H1 (cell line): ENCODE measurements around the gene GPR42. TPM values are rescaled to one million over a fixed set of nuclear protein-coding genes. Genes with fewer than 3 reads are reported as not detected.
A peak's percentile ranks its signal among the peaks of the same experiment; 100 is the strongest.

Source experiments
- CTCF ChIA-PET: fragments of 300-600 bp; sonication (Branson Sonifier 250); formaldehyde crosslinking; loops from one replicate; lab custom pipeline; 2021; ENCODE audit not compliant: partially characterized antibody; lab: Charles Lee
- POLR2A ChIA-PET: fragments of 300-600 bp; sonication (Branson Sonifier 250); formaldehyde crosslinking; loops from one replicate; lab custom pipeline; 2021; ENCODE audit warnings: inconsistent platforms; ENCODE audit not compliant: partially characterized antibody; lab: Charles Lee
- DNase-seq, 2 experiments: peaks; one replicate each; pipeline versions ENCODE4 v3.0.0 to v3.0.0-alpha.2; 2010 to 2022; ENCODE audit warnings: low spot score in 2 of 2, low read depth in 1 of 2, mixed read lengths in 1 of 2
- FAIRE-seq: peaks from 2 replicates; lab custom pipeline; 2011; peaks lifted over from hg19 to GRCh38; lab: Jason Lieb, UNC
- H2AFZ ChIP-seq: 2 replicates; pipeline ENCODE4 v1.8.1; 2012; ENCODE audit warnings: low read length, inconsistent platforms
- H2AK5ac ChIP-seq: 2 replicates; pipeline ENCODE4 v1.6.1; 2013; ENCODE audit warnings: low read depth, low read length
- H2BK120ac ChIP-seq: replicated peaks from 2 replicates; pipeline ENCODE3; 2013; ENCODE audit warnings: low read depth, low read length, inconsistent platforms
- H2BK12ac ChIP-seq: 2 replicates; pipeline ENCODE4 v1.6.1; 2013; ENCODE audit warnings: low read depth, low read length
- H2BK15ac ChIP-seq: 2 replicates; pipeline ENCODE4 v1.6.1; 2013; ENCODE audit warnings: low read length
- H2BK20ac ChIP-seq: 2 replicates; pipeline ENCODE4 v1.6.1; 2013; ENCODE audit warnings: low read length
- H2BK5ac ChIP-seq: 2 replicates; pipeline ENCODE4 v1.6.1; 2013; ENCODE audit warnings: low read depth, low read length
- H3K14ac ChIP-seq: 2 replicates; pipeline ENCODE4 v1.6.1; 2013; ENCODE audit warnings: inconsistent platforms; ENCODE audit not compliant: insufficient read length
- H3K18ac ChIP-seq: 2 replicates; pipeline ENCODE4 v1.6.1; 2013; ENCODE audit warnings: low read length; ENCODE audit errors: extremely low read depth
- H3K23ac ChIP-seq: 2 replicates; pipeline ENCODE4 v1.6.1; 2013; ENCODE audit warnings: inconsistent platforms; ENCODE audit not compliant: insufficient read length
- H3K23me2 ChIP-seq: 2 replicates; pipeline ENCODE4 v1.6.1; 2013; ENCODE audit warnings: low read depth, low read length
- H3K27ac ChIP-seq: 2 replicates; pipeline ENCODE4 v1.6.1; 2011; ENCODE audit warnings: low read depth, low read length, inconsistent platforms
- H3K27me3 ChIP-seq, 4 experiments: replicated peaks in 1 of 4; 1 replicate in 1 of 4; 2 replicates in 3 of 4; pipeline versions ENCODE4 v1.6.1 to v1.8.1; 2011 to 2013; ENCODE audit warnings: low read length in 3 of 4, mild to moderate bottlenecking in 3 of 4, inconsistent platforms in 2 of 4, mixed read lengths in 2 of 4, moderate library complexity in 1 of 4; ENCODE audit not compliant: control insufficient read depth in 3 of 4, insufficient read depth in 3 of 4; ENCODE audit errors: extremely low read depth in 1 of 4
- H3K36me3 ChIP-seq, 4 experiments: 2 replicates each; pipeline versions ENCODE4 v1.6.1 to v1.8.1; 2011 to 2013; ENCODE audit warnings: mild to moderate bottlenecking in 4 of 4, low read length in 3 of 4, moderate library complexity in 2 of 4, control low read depth in 1 of 4, inconsistent platforms in 1 of 4; ENCODE audit not compliant: insufficient read depth in 4 of 4, control insufficient read depth in 2 of 4
- H3K4ac ChIP-seq: replicated peaks from 2 replicates; pipeline ENCODE3; 2013; ENCODE audit warnings: low read length, low read depth, mixed read lengths, inconsistent platforms; ENCODE audit not compliant: insufficient read length
- H3K4me1 ChIP-seq, 4 experiments: replicated peaks in 1 of 4; 1 replicate in 1 of 4; 2 replicates in 3 of 4; pipeline versions ENCODE4 v1.6.1 to v1.8.1; 2011 to 2013; ENCODE audit warnings: low read length in 3 of 4, inconsistent platforms in 2 of 4, mixed read lengths in 1 of 4; ENCODE audit not compliant: insufficient read depth in 4 of 4, control insufficient read depth in 3 of 4
- H3K4me2 ChIP-seq, 2 experiments: 2 replicates each; pipeline versions ENCODE4 v1.6.1 to v1.8.1; 2011 to 2013; ENCODE audit warnings: low read depth in 2 of 2, low read length in 2 of 2, control low read depth in 1 of 2, inconsistent platforms in 1 of 2, mild to moderate bottlenecking in 1 of 2; ENCODE audit not compliant: insufficient read depth in 1 of 2
- H3K4me3 ChIP-seq, 4 experiments: fragments of 200-600, 300-600 bp in 1 of 4; sonication (generic), shearing (Covaris generic), sonication (Bioruptor Twin) in 1 of 4; 2 replicates each; pipeline versions ENCODE4 v1.5.1 to v1.8.1; 2011 to 2016; ENCODE audit warnings: low read length in 4 of 4, low read depth in 3 of 4, control low read depth in 2 of 4, inconsistent platforms in 2 of 4, mild to moderate bottlenecking in 2 of 4, mixed read lengths in 1 of 4, moderate library complexity in 1 of 4; ENCODE audit not compliant: insufficient read depth in 2 of 4; ENCODE audit errors: extremely low read depth in 1 of 4
- H3K56ac ChIP-seq: replicated peaks from 2 replicates; pipeline ENCODE3; 2013; ENCODE audit warnings: low read depth, mild to moderate bottlenecking, mixed read lengths, low read length, inconsistent platforms; ENCODE audit not compliant: insufficient read length
- H3K79me1 ChIP-seq: 2 replicates; pipeline ENCODE4 v1.6.1; 2013; ENCODE audit warnings: low read depth, low read length, control low read depth
- H3K79me2 ChIP-seq, 2 experiments: 2 replicates each; pipeline versions ENCODE4 v1.6.1 to v1.8.1; 2012 to 2013; ENCODE audit warnings: low read length in 2 of 2, mild to moderate bottlenecking in 2 of 2, inconsistent platforms in 1 of 2; ENCODE audit not compliant: insufficient read depth in 2 of 2, control insufficient read depth in 1 of 2
- H3K9ac ChIP-seq, 4 experiments: replicated peaks in 1 of 4; 1 replicate in 1 of 4; 2 replicates in 3 of 4; pipeline versions ENCODE4 v1.6.1 to v1.8.1; 2011 to 2013; ENCODE audit warnings: low read depth in 3 of 4, low read length in 3 of 4, control low read depth in 2 of 4, mild to moderate bottlenecking in 2 of 4, moderate library complexity in 2 of 4, inconsistent platforms in 1 of 4; ENCODE audit errors: extremely low read depth in 1 of 4
- H3K9me3 ChIP-seq, 2 experiments: 2 replicates each; pipeline versions ENCODE4 v1.6.1 to v1.8.1; 2012 to 2013; ENCODE audit warnings: mild to moderate bottlenecking in 2 of 2, moderate library complexity in 2 of 2, control low read depth in 1 of 2, inconsistent platforms in 1 of 2, low read depth in 1 of 2, low read length in 1 of 2, mixed read lengths in 1 of 2; ENCODE audit not compliant: insufficient read depth in 2 of 2
- H4K20me1 ChIP-seq, 2 experiments: replicated peaks in 1 of 2; 2 replicates each; pipeline versions ENCODE3 to v1.8.1; 2011 to 2013; ENCODE audit warnings: inconsistent platforms in 2 of 2, low read length in 2 of 2, mild to moderate bottlenecking in 1 of 2; ENCODE audit not compliant: insufficient read depth in 2 of 2, control insufficient read depth in 1 of 2
- H4K5ac ChIP-seq: 2 replicates; pipeline ENCODE4 v1.6.1; 2013; ENCODE audit warnings: low read length, low read depth, mixed read lengths, inconsistent platforms; ENCODE audit not compliant: insufficient read length
- H4K8ac ChIP-seq: 2 replicates; pipeline ENCODE4 v1.8.0; 2013; ENCODE audit warnings: mild to moderate bottlenecking, moderate library complexity, low read length, inconsistent platforms; ENCODE audit not compliant: insufficient read depth; ENCODE audit errors: extremely low read depth
- H4K91ac ChIP-seq: replicated peaks from 2 replicates; pipeline ENCODE3; 2013; ENCODE audit warnings: low read length, mixed read lengths, inconsistent platforms; ENCODE audit not compliant: insufficient read length
- CBX5 ChIP-seq: fragments of 300-800, 300-1000 bp; sonication (generic); IDR thresholded peaks from 2 replicates; pipeline ENCODE4 v1.7.1; 2016; ENCODE audit warnings: antibody characterized with exemption, low read length, low read depth
- CEBPB ChIP-seq: IDR thresholded peaks from 2 replicates; pipeline ENCODE4 v1.6.1; 2012; ENCODE audit warnings: low read depth, low read length
- CTBP2 ChIP-seq: IDR thresholded peaks from 2 replicates; pipeline ENCODE4 v1.7.0; 2011; ENCODE audit warnings: borderline replicate concordance, mild to moderate bottlenecking, moderate library complexity, mixed read lengths, low read length; ENCODE audit not compliant: insufficient read depth, insufficient read length
- EP300 ChIP-seq, 2 experiments: IDR thresholded peaks; 1 replicate in 1 of 2; 2 replicates in 1 of 2; pipeline ENCODE4 v1.6.1; 2011 to 2012; ENCODE audit warnings: low read depth in 2 of 2, low read length in 2 of 2, mild to moderate bottlenecking in 2 of 2, borderline replicate concordance in 1 of 2, inconsistent platforms in 1 of 2, moderate library complexity in 1 of 2
- SAP30 ChIP-seq: fragments of 300-600 bp; sonication (generic); IDR thresholded peaks from 2 replicates; pipeline ENCODE4 v1.7.1; 2012; ENCODE audit warnings: low read length, moderate library complexity, mild to moderate bottlenecking, inconsistent platforms; ENCODE audit not compliant: insufficient read depth, insufficient replicate concordance
- SIRT6 ChIP-seq: IDR thresholded peaks from one replicate; pipeline ENCODE4 v1.7.1; 2012; ENCODE audit warnings: low read length, inconsistent platforms
- SUZ12 ChIP-seq: fragments of 200-600 bp; sonication (generic); IDR thresholded peaks from 2 replicates; pipeline ENCODE4 v1.6.1; 2012; ENCODE audit warnings: mild to moderate bottlenecking, inconsistent platforms, low read length, moderate library complexity, mixed read lengths
- TCF12 ChIP-seq: IDR thresholded peaks from 2 replicates; pipeline ENCODE4 v1.6.1; 2011; ENCODE audit warnings: low read depth, mild to moderate bottlenecking, low read length
- WGBS, 2 experiments: shearing (Covaris generic) in 1 of 2; methylation state at CpG; one replicate each; pipeline versions ENCODE4 v1.1.6 to v1.1.7; 2013 to 2015; ENCODE audit warnings: low lambda C conversion rate in 2 of 2, mixed read lengths in 2 of 2, inconsistent platforms in 1 of 2, low coverage in 1 of 2, missing lambda C conversion rate in 1 of 2; ENCODE audit not compliant: insufficient replicate concordance in 2 of 2, insufficient coverage in 1 of 2, insufficient read length in 1 of 2; ENCODE audit errors: extremely low coverage in 1 of 2, missing lambda C conversion rate in 1 of 2; 5-methylcytosine and 5-hydroxymethylcytosine counted together
- polyA plus RNA-seq, 7 experiments: library from polyadenylated mRNA; depleted of rRNA in 3 of 7; stranded (reverse) in 5 of 7; unstranded in 2 of 7; fragments of >200 nt in 5 of 7; fragments of 200-250 nt in 2 of 7; gene quantifications; 1 replicate in 5 of 7; 2 replicates in 1 of 7; 4 replicates in 1 of 7; pipeline versions ENCODE4 v1.2.1 to v1.2.3, GENCODE V29; 2011 to 2013; ENCODE audit warnings: missing spikeins in 2 of 7, mixed read lengths in 2 of 7
- total RNA-seq: library from RNA; stranded (reverse); fragmentation: NEBNext Ultra II Directional; extraction: Animal tissue kit (Norgen Biotek cat#: 25700); gene quantifications from 2 replicates; pipeline ENCODE4 v1.2.1, GENCODE V29; 2021

The GPR42 gene
- total and polyA plus RNA-seq, 2 of the 8 experiments (the other 6 are each of a cell fraction or from before 2014, with no cell fraction given): not detected

DNA sequence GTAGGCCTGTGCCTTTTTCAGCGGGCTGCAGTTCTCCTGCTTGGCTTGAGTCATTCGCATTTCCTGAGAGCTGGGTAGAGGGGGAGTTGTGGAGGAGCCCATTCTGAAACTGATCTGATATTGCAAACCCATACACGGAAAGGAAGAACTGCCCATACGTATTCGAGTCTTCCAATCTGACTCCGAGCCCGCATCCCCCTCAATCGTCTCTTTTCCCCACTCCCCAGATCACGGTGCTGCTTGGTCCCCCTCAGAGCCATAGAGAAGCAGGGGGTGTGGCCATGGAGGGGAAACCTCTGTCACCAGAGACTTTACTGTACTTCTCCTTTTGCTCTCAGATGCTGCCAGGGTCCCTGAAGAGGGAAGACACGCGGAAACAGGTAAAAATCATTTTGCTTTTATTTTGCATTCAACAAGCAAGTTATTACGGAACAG lies 42.0 kb upstream of the GPR42 start, which contains the start of gene CD22:
Gene CD22, plus strand, starts transcription at position 337 of the 435 bp plus-strand sequence. CDS start 2,854 bp downstream, outside the sequence.
- no peak within 1 kb of the TSS for H3K23ac ChIP-seq
- no peak within 1 kb of the TSS for H3K4me2 ChIP-seq
- no peaks in the 10 kb centered on the region for H3K79me2 ChIP-seq
- no peak within 1 kb of the TSS; the same call in 1 of the 2 replicates for H3K18ac ChIP-seq
- no peak within 1 kb of the TSS for H2AK5ac ChIP-seq
- H3K4me3 ChIP-seq: no peak within 1 kb of the TSS
- no peaks in the 10 kb centered on the region for H4K20me1 ChIP-seq
- H3K27ac ChIP-seq: no peak within 1 kb of the TSS
- H3K23me2 ChIP-seq: no peaks in the 10 kb centered on the region
- no peaks in the 10 kb centered on the region for H3K79me1 ChIP-seq
- ChIA-PET POLR2A (interaction anchor here (1.1 kb wide), 1 partner anchor 169 kb away, joined by 3 read pairs; no protein-coding TSS in a partner anchor), CTCF (interaction anchor here (1.0 to 3.3 kb wide), 7 partner anchors 9 to 167 kb away, joined by 3 to 20 read pairs (median 5); partner anchors contain the start of gene FFAR3)
- no peaks in the 10 kb centered on the region for H3K36me3 ChIP-seq
- peak within 1 kb of the TSS; percentile 96; the same call in 1 of the 2 replicates for H2AFZ ChIP-seq
- no peak within 1 kb of the TSS for H3K56ac ChIP-seq
- no peak within 1 kb of the TSS for H2BK15ac ChIP-seq
- no peak within 1 kb of the TSS for H2BK120ac ChIP-seq
- no peak within 1 kb of the TSS for H4K5ac ChIP-seq
- no peak within 1 kb of the TSS for H3K4ac ChIP-seq
- H3K9me3 ChIP-seq: no peaks in the 10 kb centered on the region
- no peak within 1 kb of the TSS for H3K9ac ChIP-seq
- DNase-seq: no peak
- 82% methylated on average over 12 of the region's 12 CpGs; no CpG with 5 or more reads in 1 of the 2 experiments for WGBS, 2 experiments
- no peak within 1 kb of the TSS for H3K14ac ChIP-seq
- no peak within 1 kb of the TSS for H4K8ac ChIP-seq
- no peak within 1 kb of the TSS for H2BK12ac ChIP-seq
- TF ChIP-seq SIRT6: no peak
- TF ChIP-seq EP300 (IDR thresholded peaks at IDR 0.05; ENCODE audit: borderline replicate concordance in 1 of 2, low read depth in 2 of 2, low read length in 2 of 2): no peak
- TF ChIP-seq CBX5: no peak
- TF ChIP-seq SAP30: no peak
- TF ChIP-seq SUZ12: no peak
- TF ChIP-seq CTBP2: no peak
- TF ChIP-seq TCF12: no peak
- TF ChIP-seq CEBPB: no peak
- no peaks in the 10 kb centered on the region; a peak in 1 of 7 replicates for H3K4me1 ChIP-seq
- H3K27me3 ChIP-seq: no peaks in the 10 kb centered on the region
- H4K91ac ChIP-seq: no peak within 1 kb of the TSS
- H2BK5ac ChIP-seq: no peak within 1 kb of the TSS; the same call in 1 of the 2 replicates
- no peak for FAIRE-seq
- no peak within 1 kb of the TSS for H2BK20ac ChIP-seq
